Right lobe of liver (tissue), 4 donors: ENCODE results near the gene FYB1.

ENCODE experiments used
- POLR2A ChIP-seq: fragments of 450-650 bp; IDR thresholded peaks from one replicate; pipeline ENCODE4 v1.6.1; 2017; ENCODE audit warnings: antibody characterized with exemption, mild to moderate bottlenecking
- TF ChIP-seq, protein P1 (sequence below), 4 donors: fragments of 200-600 bp in 3 of 4; fragments of 450-650 bp in 1 of 4; IDR thresholded peaks; one replicate each; pipeline versions ENCODE4 v1.5.1 to v1.8.0; 2016 to 2022; ENCODE audit warnings: antibody characterized with exemption in 4 of 4, mild to moderate bottlenecking in 2 of 4
- donor health status: DM: no; HTN: no; CAD: no.
- donor health status: DM: no; HTN: no; CAD: no.
- donor health status: DM: no; HTN: yes; CAD: no.

DNA sequence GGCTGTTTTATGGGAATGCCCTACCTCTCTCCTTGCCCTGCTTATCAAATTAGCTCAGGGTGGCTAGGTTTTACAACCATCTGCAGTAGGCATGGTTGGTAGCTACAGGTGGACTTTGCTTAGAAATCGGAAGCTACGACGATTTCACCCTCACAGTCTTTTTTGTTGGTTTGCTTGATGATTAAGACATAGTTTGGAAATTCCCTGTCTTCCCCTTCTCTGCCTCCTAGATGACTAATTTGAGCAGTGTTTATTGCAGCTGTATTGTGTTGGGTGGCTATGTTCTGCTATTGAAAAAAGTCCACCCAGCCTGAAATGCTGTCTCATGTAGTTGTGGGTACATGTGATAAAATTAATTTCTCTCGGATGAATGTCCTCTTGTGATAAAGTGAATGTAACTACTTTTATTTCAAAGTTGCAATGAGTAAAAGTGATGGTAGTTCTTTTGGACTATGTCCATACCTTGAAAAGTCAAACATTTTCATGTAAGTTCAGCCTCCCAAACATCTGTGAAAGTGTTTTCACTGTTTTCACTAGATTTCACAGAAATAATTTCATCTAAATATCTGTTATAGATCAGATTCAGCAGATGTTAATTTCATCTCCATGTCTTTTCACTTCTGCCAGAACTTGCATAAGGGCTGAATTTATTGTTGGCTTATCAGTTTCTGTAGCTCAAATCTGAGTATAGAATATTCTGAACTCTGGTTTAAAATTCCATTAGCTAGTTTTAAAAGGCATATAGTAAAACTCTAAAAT, 37.3 kb upstream of the FYB1 start:
- TF ChIP-seq POLR2A: no peak
- TF ChIP-seq, protein P1, sequence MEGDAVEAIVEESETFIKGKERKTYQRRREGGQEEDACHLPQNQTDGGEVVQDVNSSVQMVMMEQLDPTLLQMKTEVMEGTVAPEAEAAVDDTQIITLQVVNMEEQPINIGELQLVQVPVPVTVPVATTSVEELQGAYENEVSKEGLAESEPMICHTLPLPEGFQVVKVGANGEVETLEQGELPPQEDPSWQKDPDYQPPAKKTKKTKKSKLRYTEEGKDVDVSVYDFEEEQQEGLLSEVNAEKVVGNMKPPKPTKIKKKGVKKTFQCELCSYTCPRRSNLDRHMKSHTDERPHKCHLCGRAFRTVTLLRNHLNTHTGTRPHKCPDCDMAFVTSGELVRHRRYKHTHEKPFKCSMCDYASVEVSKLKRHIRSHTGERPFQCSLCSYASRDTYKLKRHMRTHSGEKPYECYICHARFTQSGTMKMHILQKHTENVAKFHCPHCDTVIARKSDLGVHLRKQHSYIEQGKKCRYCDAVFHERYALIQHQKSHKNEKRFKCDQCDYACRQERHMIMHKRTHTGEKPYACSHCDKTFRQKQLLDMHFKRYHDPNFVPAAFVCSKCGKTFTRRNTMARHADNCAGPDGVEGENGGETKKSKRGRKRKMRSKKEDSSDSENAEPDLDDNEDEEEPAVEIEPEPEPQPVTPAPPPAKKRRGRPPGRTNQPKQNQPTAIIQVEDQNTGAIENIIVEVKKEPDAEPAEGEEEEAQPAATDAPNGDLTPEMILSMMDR (IDR thresholded peaks at IDR 0.05): no peak
